HCT116 (cell line): ENCODE measurements around the gene CDR2.

Experiments
- CEBPB ChIP-seq: IDR thresholded peaks from 2 replicates; pipeline ENCODE4 v1.6.1; 2012; ENCODE audit warnings: low read depth
- CTCF ChIP-seq, 3 experiments: fragments of 200-600 bp in 1 of 3; sonication (generic) in 1 of 3; IDR thresholded peaks in 2 of 3; conservative IDR thresholded peaks in 1 of 3; 2 replicates each; pipeline ENCODE4 v1.5.1; 2012 to 2017; ENCODE audit warnings: low read depth in 2 of 3, low read length in 2 of 3, antibody characterized with exemption in 1 of 3, borderline replicate concordance in 1 of 3, control low read depth in 1 of 3, mild to moderate bottlenecking in 1 of 3, mixed read lengths in 1 of 3, mixed run types in 1 of 3, moderate library complexity in 1 of 3; ENCODE audit not compliant: insufficient read depth in 1 of 3
- ELF1 ChIP-seq: IDR thresholded peaks from 2 replicates; pipeline ENCODE4 v1.6.1; 2012; ENCODE audit warnings: low read depth, borderline replicate concordance
- POLR2A ChIP-seq: IDR thresholded peaks from 2 replicates; pipeline ENCODE4 v1.7.0; 2011; ENCODE audit warnings: borderline replicate concordance; ENCODE audit not compliant: insufficient read depth, insufficient read length; ENCODE audit errors: extremely low read depth
- REST ChIP-seq: IDR thresholded peaks from 2 replicates; pipeline ENCODE4 v1.6.1; 2012; ENCODE audit warnings: low read depth
- TF ChIP-seq, protein P1 (sequence below): IDR thresholded peaks from 2 replicates; pipeline ENCODE4 v1.6.1; 2011; ENCODE audit warnings: mild to moderate bottlenecking, low read length, moderate library complexity; ENCODE audit not compliant: insufficient replicate concordance; ENCODE audit errors: extremely low read depth

GRCh38 chr16:22388101-22388644 is 13.8 kb upstream of the CDR2 start:
- no peak for TF ChIP-seq POLR2A
- TF ChIP-seq, protein P1, sequence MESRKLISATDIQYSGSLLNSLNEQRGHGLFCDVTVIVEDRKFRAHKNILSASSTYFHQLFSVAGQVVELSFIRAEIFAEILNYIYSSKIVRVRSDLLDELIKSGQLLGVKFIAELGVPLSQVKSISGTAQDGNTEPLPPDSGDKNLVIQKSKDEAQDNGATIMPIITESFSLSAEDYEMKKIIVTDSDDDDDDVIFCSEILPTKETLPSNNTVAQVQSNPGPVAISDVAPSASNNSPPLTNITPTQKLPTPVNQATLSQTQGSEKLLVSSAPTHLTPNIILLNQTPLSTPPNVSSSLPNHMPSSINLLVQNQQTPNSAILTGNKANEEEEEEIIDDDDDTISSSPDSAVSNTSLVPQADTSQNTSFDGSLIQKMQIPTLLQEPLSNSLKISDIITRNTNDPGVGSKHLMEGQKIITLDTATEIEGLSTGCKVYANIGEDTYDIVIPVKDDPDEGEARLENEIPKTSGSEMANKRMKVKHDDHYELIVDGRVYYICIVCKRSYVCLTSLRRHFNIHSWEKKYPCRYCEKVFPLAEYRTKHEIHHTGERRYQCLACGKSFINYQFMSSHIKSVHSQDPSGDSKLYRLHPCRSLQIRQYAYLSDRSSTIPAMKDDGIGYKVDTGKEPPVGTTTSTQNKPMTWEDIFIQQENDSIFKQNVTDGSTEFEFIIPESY: no peak
- no peak for TF ChIP-seq CTCF (IDR thresholded peaks at IDR 0.05 in 2 of 3, conservative IDR thresholded peaks at IDR 0.05 in 1 of 3; ENCODE audit: borderline replicate concordance in 1 of 3, insufficient read depth in 1 of 3, low read depth in 2 of 3, low read length in 2 of 3)
- no peak for TF ChIP-seq ELF1
- TF ChIP-seq CEBPB: no peak
- TF ChIP-seq REST: no peak
